SW480 (cell line): Measurements from ENCODE around the gene SLC12A6.
"Not testable (repeated sequence)": the region's sequence is repeated elsewhere in the genome, so short reads cannot be mapped to it uniquely, and the experiment has no call there.

Experiments
- DNase-seq: peaks from one replicate; pipeline ENCODE4 v3.0.0-alpha.2; 2016; ENCODE audit warnings: low spot score

Gene SLC12A6

DNA sequence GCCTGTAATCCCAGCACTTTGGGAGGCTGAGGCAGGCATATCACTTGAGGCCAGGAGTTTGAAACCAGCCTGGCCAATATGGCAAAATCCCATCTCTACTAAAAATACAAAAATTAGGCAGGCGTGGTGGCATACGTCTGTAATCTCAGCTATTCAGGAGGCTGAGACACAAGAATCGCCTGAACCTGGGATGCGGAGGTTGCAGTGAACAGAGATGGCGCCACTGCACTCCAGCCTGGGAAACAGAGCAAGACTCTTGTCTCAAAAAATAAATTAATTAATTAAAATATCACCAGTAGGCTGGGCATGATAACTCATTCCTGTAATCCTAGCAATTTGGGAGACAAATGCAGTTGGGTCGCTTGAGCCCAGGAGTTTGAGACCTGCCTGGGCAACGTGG lies 144.3 kb downstream of the SLC12A6 start:
- DNase-seq = not testable (repeated sequence)

DNA sequence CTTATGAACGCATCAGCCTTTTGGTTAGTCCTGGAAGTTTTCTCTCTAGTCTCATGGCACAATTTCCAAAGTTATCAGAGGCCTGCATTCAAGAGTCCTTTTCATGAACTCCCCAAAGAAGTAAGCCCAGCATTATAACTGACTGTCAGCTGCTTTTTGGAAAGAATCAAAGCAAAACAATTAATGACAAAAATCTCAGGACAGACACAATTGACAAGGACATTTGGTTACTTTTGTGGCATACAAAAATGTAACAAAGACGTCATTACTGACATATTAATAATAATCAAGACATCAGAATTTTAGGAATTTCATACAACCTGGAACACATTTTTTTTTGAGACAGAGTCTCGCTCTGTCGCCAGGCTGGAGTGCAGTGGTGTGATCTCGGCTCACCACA lies 148.9 kb downstream of the SLC12A6 start:
- DNase-seq = no peak

DNA sequence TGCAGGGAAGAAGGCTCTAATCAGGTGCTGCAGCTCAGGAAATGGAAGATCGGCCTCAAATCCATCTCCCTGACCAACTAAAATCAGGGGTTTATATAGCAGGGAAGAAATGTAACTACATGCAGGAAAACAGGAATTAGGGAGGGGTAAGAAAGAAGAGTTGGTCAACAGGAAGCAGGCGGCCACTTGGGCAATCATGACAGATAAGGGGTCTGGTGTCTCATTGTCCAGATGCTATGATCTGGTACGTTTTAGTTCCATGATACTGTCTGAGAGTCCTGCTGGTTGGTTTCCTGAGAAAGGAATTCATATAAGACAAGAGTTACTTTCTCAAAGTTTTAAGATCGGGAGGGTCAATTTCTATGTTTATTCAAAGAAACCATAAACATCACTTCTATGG lies 151.9 kb downstream of the SLC12A6 start:
- DNase-seq = no peak

DNA sequence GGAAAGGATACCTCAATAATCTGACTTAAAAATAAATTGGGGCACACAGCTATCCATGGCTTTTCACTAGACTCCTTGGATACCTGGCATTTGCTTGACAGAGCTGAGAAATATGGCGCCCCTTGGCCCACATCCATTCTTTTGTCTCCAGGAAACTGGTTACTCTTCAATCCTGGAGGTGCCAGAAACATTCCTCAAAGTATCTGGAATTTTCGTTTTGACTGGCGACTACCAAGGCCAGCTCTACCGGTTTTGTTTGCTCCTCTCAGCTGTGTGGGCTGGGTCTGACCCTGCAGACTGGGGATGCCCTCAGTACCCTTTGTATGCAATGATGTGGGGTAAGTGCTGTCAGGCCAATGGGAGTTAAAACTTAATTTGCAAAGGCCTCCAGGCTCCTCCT lies 154.6 kb downstream of the SLC12A6 start:
- DNase-seq = no peak
